ENCODE results near the gene RAPH1.

Gene RAPH1, protein sequence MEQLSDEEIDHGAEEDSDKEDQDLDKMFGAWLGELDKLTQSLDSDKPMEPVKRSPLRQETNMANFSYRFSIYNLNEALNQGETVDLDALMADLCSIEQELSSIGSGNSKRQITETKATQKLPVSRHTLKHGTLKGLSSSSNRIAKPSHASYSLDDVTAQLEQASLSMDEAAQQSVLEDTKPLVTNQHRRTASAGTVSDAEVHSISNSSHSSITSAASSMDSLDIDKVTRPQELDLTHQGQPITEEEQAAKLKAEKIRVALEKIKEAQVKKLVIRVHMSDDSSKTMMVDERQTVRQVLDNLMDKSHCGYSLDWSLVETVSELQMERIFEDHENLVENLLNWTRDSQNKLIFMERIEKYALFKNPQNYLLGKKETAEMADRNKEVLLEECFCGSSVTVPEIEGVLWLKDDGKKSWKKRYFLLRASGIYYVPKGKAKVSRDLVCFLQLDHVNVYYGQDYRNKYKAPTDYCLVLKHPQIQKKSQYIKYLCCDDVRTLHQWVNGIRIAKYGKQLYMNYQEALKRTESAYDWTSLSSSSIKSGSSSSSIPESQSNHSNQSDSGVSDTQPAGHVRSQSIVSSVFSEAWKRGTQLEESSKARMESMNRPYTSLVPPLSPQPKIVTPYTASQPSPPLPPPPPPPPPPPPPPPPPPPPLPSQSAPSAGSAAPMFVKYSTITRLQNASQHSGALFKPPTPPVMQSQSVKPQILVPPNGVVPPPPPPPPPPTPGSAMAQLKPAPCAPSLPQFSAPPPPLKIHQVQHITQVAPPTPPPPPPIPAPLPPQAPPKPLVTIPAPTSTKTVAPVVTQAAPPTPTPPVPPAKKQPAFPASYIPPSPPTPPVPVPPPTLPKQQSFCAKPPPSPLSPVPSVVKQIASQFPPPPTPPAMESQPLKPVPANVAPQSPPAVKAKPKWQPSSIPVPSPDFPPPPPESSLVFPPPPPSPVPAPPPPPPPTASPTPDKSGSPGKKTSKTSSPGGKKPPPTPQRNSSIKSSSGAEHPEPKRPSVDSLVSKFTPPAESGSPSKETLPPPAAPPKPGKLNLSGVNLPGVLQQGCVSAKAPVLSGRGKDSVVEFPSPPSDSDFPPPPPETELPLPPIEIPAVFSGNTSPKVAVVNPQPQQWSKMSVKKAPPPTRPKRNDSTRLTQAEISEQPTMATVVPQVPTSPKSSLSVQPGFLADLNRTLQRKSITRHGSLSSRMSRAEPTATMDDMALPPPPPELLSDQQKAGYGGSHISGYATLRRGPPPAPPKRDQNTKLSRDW

DNA sequence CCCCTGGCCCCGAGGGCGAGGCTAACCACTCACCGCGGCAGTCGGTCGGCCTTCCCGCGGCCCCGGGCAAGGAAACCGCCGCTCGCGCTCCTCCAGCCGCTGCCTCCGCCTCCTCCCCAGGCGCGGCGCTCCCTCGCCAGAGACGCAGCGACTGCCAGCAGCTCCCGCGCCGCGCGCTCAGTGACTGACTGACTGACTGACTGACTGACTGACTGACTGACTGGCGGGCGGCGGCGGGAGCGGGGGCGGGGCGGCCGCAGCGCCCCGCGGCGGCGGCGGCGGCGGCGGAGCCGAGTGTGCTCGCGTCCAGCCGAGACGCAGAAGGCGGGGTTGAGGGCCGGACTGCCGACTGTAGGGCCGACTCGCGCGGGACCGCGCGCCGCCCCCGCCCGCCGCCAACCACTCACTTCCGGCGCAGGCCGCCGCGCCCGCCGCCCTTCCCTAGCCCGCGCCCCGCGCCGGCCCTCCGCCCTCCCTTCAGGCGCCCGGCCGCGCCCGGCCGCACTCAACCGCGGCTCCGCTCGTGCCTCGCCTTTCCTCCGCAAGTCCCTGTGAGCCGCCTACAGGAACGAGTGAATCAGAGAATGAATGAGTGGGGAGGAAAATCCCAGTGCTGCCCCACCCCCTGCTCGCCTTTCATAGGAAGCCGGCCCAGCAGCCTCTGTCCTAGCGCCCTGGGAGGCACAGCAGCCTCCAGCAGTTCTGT lies at the start of gene RAPH1:
Gene RAPH1, minus strand, starts transcription at position 224 of the 706 bp plus-strand sequence. CDS start 39,948 bp downstream, outside the sequence.
- DNase-seq (ENCODE audit: low read depth, low spot score) = no peak

DNA sequence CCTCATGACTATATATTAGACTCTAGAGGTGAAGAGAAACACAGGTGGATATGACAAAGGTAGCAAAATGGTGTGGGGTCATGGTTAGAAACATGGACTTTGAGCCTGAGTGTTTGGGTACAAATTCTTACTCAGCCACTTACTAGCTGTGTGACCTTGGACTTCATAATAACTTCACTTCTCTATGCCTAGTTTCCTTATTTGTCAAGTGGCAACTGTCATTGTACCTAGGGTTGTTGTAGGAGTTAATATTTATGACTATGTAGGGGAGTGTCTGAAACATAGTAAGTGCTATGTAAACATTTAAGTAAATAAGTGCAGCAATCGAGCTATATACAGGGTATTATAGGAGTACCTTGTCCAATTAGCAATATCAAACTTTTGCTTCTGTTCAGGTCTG lies 49.7 kb upstream of the RAPH1 start:
- no peak for DNase-seq (ENCODE audit: low read depth, low spot score)

DNA sequence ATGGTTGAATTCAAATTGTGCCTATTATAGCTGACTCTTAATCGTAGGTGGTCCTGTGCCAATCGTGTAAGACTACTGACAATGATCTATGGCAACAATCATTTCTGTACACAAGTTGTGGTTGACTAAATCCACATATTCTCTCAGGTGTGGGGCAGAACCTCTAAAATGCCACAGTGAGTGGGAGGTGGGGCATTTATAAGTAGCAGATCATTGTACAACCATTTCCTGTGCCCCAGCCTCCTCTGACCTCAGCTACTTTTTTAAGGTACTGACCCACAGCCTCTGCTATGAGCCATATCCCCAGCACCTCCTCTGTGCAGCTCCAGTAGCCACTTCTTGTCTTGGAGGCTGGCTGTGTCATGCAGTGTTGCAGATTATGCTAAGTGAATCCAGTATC lies 48.6 kb upstream of the RAPH1 start:
- no peak for DNase-seq (ENCODE audit: low read depth, low spot score)

DNA sequence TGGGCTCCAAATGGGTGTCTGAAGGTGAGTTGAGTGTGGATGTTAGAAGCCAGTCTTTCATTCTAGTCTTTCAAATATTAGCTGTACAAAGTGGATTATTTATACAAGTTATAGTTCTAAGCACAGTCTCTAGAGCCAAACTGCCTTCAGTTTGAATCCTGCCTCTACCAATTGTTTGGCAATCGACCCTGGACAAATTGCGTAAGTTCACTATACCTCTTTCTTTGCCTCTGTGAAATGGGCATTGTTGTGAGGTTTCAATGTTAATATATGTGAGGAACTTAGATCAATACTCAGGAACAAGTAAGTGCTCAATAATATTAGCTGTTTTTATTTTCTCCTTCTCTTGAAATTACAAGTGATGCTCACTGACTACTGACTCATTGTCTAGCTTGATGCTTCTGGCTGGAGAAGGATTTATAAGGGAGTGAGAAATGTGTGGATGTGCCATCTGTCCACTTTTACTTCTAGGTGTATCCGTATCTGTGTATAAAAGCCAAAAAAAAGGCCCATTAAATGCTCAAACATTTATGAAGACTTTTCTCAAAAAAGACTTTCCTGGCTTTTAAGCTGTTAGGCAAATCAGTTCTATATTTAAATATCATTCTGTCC lies 48.1 kb upstream of the RAPH1 start:
- DNase-seq (ENCODE audit: low read depth, low spot score) = no peak

DNA sequence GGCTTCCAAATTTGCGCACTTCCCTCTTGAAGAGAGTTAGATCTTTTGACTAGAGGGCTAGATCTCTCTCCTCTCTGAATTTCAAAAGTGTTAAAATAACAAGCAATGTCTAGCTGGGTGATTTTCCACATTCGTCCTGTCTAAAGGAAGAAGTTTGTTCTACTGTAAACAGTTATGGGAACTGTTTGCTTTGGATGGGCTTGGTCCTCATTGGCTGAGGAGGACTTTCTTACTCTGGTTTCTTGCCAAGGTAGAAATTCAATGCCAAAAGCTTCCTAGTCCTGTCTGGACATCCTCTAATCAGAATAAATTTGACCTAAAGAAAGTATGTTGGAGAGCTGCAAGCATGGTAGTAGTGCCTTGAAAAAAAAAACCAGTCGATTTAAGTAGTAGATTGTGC lies 47.4 kb upstream of the RAPH1 start:
- no peak for DNase-seq (ENCODE audit: low read depth, low spot score)

DNA sequence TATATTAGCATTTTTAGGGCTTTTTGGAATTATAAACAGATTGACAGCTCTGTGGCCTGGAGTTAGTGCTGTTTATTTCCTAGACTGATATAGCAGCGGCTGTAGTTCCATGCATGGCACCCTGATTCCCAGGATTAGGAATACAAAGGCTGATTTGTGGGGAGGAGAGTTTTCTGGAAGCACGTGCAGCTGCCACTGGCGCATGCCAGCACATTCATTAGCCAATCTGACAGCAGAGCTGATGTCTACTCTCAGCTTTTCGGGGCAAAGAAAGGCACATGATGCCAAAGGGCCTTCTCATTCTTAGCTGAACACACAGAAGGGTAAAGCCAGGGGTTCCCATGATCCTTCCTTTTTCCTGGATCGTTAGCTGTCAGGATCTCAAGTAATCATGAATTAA lies 45.7 kb upstream of the RAPH1 start:
- DNase-seq (ENCODE audit: low read depth, low spot score) = no peak

DNA sequence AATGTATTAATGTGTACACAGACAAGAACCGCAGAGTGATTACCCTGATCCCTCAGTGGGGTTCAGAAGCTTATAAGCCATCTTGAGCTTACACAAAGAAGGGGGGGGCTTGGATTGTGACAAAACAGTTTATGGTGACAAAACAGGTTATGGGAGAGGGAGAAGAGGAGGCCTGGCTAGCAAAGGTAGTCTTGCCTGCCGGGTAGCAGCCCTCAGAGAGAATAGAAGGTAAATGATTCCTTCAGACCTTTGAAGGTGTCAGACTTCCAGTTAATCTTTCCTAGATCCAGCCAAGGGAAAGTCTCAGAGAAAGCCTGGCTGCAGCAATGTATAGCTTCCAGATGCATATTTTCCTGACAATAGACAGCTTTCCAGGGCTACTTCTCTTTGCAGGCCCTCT lies 44.6 kb upstream of the RAPH1 start:
- DNase-seq (ENCODE audit: low read depth, low spot score) = no peak

DNA sequence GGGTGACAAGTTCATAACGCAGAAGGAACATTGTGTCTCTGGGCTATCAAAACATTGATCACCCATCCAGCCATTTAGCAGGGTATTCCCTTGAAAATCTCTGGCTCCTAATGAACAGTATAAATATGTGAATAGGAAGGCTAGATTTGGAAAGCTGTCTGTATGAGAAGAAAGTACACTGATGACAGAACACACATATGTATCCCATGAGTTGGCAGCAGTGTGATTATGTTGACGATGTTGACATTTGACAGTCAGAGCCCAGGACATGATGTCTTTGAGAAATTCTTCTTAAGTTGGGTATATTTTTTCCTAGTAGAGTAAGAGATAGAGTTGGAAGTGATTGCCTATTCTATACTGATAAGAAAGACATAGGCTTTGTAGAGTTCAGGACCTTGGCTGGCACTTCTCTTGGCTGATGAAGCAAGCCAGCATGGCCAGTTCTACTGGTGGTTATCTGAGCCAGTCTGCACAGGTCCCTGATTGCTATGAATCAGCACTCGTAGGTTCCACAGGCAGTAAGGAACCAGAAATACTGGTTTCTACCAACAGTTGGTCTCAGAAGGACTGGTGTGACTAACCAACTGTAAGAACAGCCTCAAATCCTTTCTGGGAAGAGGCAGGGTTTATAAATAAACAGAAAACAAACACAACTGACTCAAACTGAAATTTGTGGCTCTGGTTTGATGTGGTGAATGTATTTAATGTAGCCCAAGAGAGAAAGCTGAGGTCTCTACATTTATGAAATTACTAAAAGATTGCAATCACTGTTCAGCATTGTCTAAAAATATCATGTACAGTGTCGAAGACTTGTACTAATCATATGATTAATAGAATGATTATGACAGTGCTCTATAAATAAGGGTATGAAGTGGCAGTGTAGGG lies 43.9 kb upstream of the RAPH1 start:
- DNase-seq (ENCODE audit: low read depth, low spot score) = no peak

DNA sequence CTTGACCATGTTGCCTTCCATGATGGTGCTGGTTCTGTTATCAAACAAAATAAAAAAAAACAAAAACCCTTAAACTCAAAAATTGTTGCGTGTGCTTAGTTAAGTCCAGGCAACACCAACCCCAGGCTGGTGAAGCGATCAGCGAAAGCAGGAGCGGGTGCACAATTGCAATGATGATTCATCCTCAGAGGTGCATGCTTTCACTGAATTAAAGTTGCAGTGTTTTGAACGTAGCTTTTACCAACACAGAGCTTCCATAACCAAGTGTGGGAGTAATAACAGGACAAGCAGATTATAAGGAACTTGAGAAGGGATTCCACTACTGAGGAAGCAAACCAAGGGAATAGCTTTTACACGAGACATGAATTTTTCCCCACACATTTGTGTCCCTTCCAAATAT lies 39.7 kb upstream of the RAPH1 start:
- DNase-seq (ENCODE audit: low read depth, low spot score) = no peak

DNA sequence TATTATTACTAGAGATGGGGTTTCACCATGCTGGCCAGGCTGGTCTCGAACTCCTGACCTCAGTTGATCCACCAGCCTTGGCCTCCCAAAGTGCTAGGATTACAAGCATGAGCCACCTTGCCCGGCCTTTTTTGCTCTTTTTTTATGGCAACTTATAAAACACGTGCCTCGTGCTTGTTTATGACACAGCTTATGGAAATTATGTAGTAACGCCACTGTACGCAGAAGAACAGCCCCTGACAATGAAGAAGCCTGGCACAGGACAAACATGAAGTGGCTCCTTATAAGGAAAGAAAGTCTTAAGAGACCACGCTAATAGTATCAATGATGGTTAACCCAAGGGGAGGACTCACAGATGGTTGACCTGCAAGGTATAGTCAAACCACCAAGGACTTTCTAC lies 37.2 kb upstream of the RAPH1 start:
- DNase-seq (ENCODE audit: low read depth, low spot score) = no peak

DNA sequence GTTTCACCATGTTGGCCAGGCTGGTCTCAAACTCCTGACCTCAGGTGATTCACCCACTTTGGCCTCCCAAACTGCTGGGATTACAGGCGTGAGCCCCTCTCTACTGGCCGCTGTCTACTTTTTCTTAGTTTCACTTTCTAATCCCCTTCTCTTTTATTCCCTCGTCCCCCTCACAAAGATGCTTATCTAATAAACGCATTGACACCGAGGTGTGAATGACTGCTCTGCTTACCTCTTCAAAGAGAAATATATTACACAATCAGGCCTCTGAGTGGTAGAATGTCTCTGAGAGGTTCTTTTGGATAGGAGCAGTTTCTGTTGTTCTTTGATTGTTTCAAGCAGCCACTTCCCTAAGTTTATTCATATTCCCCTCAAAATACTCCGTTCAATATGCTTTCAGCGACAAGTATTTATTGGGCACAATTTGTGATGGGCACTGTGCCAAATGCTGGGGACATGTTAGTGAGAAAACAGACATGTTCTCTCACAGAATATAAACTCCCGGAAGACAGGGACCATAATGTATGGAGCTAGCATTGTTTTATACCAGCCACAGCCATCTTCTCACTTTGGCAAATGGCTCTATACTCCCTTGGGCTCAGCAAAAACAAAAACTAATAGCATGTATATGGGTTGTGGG lies 34.7 kb upstream of the RAPH1 start:
- DNase-seq (ENCODE audit: low read depth, low spot score) = no peak

DNA sequence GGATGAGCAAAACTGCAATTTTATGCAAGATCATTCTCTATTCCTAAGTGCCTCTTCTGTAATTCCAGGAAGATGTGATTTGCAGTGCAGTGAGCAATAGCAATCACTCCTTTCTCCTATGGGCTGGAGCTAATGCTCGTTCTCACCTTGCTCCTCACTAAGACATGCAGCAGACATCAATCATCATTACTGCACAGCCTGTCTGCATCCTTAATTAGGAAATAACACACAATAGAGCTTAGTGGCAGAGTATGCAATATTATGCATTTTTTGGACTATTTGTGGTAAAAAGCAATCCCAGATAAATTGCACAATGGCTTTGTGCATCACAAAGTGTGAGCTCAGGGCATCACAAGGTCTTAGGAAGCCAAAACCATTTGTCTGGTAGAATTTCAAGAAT lies 32.6 kb upstream of the RAPH1 start:
- DNase-seq (ENCODE audit: low read depth, low spot score) = no peak

DNA sequence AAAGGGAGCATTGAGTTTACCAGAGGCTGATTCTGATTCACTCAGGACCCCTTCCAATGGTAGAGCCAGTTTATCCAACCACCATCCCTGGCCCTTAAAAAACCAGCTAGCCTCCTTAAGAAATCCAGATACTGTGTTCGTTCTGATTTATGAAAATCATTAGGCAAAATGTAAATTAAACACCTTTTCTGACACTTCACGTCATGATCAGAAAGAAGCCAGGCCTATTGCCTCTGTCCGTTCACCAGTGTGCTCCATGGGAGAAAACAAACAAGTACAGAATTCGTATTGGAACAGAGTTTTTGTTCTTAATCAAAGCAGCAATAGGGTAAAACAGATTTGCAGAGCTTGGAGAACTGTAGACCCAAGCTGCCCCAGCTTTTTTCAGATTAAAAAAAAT lies 31.1 kb upstream of the RAPH1 start:
- no peak for DNase-seq (ENCODE audit: low read depth, low spot score)

DNA sequence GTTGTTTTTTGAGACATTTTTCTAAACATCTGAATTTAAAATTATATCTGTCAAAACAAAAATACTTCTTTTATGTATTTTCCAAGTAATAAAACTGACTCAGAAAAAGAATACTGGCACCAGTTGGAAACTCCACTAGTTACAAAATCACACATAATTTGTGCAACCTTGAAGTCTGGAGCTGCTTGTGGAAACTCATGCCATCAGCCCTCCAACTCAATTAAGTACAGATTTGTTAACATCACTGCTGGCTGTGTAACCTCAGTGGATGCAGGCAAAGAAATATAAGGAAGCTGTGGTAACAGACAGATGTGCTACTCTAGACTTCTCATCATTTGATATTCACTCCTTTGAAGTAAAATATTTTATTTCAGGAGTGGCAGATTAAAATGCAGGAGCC lies 30.0 kb upstream of the RAPH1 start:
- DNase-seq (ENCODE audit: low read depth, low spot score) = no peak

DNA sequence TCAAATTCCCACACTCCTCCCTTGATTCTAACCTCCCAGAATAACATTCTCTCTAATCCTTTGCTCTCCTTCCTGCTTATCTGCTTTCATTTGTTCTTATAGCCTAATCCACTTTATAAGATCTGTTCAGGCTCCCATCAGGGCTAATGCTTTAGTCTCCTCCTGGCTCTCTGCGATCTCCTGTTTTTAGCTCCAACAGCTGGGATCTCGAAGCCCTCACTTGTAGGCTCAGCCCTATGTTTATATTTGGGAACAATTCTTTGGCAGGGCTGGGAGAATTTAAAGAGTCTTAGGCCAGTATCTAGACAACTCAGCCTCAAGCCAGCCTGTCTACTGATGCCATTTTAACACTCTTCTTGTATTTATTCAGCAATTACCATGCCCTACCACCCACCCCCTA lies 27.2 kb upstream of the RAPH1 start:
- no peak for DNase-seq (ENCODE audit: low read depth, low spot score)

DNA sequence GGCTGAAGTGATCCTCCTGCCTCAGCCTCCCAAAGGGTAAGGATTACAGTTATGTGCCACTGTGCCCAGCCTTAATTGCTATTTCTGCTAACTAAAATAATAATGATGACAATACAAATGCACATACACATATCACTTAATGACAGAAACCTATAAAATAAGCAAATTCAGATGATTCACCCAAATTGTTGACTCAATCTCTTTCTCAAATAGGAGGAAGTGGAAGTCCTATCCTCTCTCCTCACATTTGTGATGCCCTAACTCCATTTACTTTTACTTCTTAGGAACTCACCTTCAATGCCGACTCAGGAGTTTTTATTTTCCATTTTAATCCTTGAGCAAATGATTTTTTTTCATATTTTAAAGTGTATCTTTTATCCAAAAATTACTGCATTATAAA lies 24.5 kb upstream of the RAPH1 start:
- DNase-seq (ENCODE audit: low read depth, low spot score) = no peak

DNA sequence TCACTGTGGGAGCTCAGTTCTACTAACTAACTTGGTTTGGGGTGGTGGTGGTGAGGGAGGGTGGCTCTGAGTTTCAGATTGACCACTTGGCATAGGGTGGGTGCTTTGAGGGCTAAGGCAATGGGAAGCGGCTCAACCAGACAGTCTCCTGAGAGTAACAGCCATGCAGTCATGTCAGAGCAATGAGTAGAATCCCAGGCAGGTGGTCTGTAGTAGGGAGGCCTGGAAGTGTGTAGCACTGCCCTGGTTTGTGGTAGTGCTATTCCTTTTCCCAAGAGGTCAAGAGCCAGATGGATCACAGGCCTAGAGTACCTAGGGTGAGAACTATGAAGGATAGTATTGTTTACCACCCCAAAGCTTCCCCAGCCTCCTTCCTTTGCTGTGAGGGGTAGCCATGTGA lies 18.7 kb upstream of the RAPH1 start:
- no peak for DNase-seq (ENCODE audit: low read depth, low spot score)

DNA sequence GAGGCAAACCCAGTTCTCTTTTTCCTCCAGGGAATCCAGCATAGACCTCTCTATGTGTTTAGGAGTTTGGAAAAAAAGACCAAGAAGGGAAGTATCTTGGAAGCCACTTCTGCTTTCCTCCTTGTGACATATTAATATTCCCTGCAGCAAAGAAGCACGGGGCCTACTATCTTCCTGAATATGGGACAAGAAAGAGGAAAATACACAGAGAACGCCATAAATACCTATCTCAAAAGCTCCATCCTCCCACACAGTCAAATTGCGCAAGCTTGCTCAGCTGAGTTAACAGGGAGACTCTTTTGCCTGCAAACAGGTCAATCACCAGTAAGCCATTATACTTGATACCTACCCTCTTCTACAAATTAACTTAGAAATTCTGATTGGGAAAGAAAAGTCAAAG lies 16.7 kb upstream of the RAPH1 start:
- DNase-seq (ENCODE audit: low read depth, low spot score) = no peak

DNA sequence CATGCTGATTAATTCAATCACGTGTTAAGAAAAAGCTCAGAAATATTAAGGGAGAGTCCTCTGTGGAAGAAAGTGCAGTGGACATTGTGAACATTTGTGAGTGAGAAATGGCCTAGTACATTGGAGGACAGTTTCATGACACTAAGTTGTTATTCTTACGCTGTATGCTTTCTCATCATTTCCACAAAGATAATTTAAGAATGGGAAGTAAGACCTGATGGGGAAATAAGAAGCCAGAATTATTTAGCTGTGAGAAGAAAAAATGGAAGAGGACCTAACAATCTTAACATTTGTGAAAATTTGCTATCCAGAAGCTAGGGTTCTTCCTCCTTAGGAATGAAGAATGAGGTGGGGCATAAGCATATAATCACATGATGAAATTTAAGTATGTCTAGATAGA lies 15.2 kb upstream of the RAPH1 start:
- DNase-seq (ENCODE audit: low read depth, low spot score) = no peak

DNA sequence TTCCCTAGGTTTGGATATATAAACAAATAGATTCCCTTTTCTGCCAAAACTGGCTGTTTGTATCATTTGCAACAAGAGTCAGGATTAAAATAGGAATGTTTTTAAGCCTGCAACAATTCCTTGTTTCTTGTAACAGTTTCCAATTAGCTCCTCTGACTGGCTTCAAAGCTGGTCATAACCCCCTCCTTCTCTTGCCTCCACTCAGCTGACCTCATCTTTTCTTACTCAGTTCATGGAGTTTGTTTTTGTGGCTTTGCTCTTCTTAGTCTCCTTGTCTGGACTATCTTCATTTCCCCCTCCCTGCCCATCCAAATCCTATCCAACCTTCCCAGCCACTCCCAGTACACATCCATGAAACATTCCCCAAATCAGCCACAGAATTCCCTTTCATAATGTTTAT lies 14.3 kb upstream of the RAPH1 start:
- no peak for DNase-seq (ENCODE audit: low read depth, low spot score)

All from brain pericyte (primary cell).